Measurements from ENCODE around the gene LRRC15. TPM values are rescaled to one million over a fixed set of nuclear protein-coding genes. Genes with fewer than 3 reads are reported as not detected.

Gene LRRC15
- total RNA-seq, 4 donors from 2014 or later, result 0.13 to 0.66 (median 0.34) TPM; not detected in 1

- WGBS, result 66% methylated on average over 4 of the region's 9 CpGs
Measured at GRCh38 chr3:194346035-194346434, 23.5 kb downstream of the LRRC15 start.

GRCh38 chr3:194344012-194344411, 25.5 kb downstream of the LRRC15 start:
- DNase-seq (ENCODE audit: extremely low spot score), result peak; percentile 95
- H3K9me3 ChIP-seq, result no peaks in the 10 kb centered on the region
- 35% methylated on average over 9 of the region's 9 CpGs for WGBS

More at GRCh38 chr3:194346035-194346434, 23.5 kb downstream of the LRRC15 start:
- Histone ChIP-seq H3K27me3 (peaks cover 0 to 17% (median 0%) of the 10 kb centered on the region in 4 donors), H3K27ac (replicated peaks in 1 of 4) (no peak overlapping the region), H3K4me1 (no peaks in the 10 kb centered on the region), H3K9me3 (no peaks in the 10 kb centered on the region), H3K4me3 (no peak overlapping the region), H3K36me3 (no peaks in the 10 kb centered on the region)
- TF ChIP-seq CTCF (IDR thresholded peaks at IDR 0.05) (no peak), POLR2AphosphoS5 (IDR thresholded peaks at IDR 0.05) (no peak), POLR2A (IDR thresholded peaks at IDR 0.05; ENCODE audit: low read depth) (no peak), EP300 (IDR thresholded peaks at IDR 0.05) (no peak)
- no peak for DNase-seq (ENCODE audit: extremely low spot score)
- intact Hi-C loops (cut with DNase I), result loop anchor here (10.0 kb wide), 1 partner anchor 681 kb away; no protein-coding TSS in a partner anchor

GRCh38 chr3:194343561-194343893, 26.0 kb downstream of the LRRC15 start:
- no peak for DNase-seq (ENCODE audit: extremely low spot score)
- H3K27me3 ChIP-seq, result peaks cover 0 to 17% (median 0%) of the 10 kb centered on the region in 4 donors
- TF ChIP-seq POLR2AphosphoS5 (IDR thresholded peaks at IDR 0.05) (no peak), POLR2A (IDR thresholded peaks at IDR 0.05; ENCODE audit: low read depth) (no peak), EP300 (IDR thresholded peaks at IDR 0.05) (no peak), CTCF (IDR thresholded peaks at IDR 0.05) (no peak)
- 97% methylated on average over 2 of the region's 2 CpGs for WGBS
- no peak overlapping the region for H3K27ac ChIP-seq (replicated peaks in 1 of 4)
- H3K4me1 ChIP-seq, result no peaks in the 10 kb centered on the region
- intact Hi-C loops (cut with DNase I), result loop anchor here (10.0 kb wide), 1 partner anchor 679 kb away; no protein-coding TSS in a partner anchor
- H3K4me3 ChIP-seq, result no peak overlapping the region
- no peaks in the 10 kb centered on the region for H3K36me3 ChIP-seq
- H3K9me3 ChIP-seq, result no peaks in the 10 kb centered on the region

More at GRCh38 chr3:194344012-194344411, 25.5 kb downstream of the LRRC15 start:
- H3K4me1 ChIP-seq, result no peaks in the 10 kb centered on the region
- no peak overlapping the region for H3K27ac ChIP-seq (replicated peaks in 1 of 4)
- peaks cover 0 to 17% (median 0%) of the 10 kb centered on the region in 4 donors for H3K27me3 ChIP-seq
- H3K36me3 ChIP-seq, result no peaks in the 10 kb centered on the region
- intact Hi-C loops (cut with DNase I), result loop anchor here (10.0 kb wide), 1 partner anchor 679 kb away; no protein-coding TSS in a partner anchor
- H3K4me3 ChIP-seq, result no peak overlapping the region
- no peak for TF ChIP-seq POLR2A (IDR thresholded peaks at IDR 0.05; ENCODE audit: low read depth)
- no peak for TF ChIP-seq EP300 (IDR thresholded peaks at IDR 0.05)
- TF ChIP-seq CTCF (IDR thresholded peaks at IDR 0.05), result peak; percentile 85 to 96 (median 93)

GRCh38 chr3:194342861-194343560, 26.5 kb downstream of the LRRC15 start:
- no peaks in the 10 kb centered on the region for H3K36me3 ChIP-seq
- WGBS, result 87% methylated on average over 9 of the region's 9 CpGs
- peaks cover 0 to 17% (median 0%) of the 10 kb centered on the region in 4 donors for H3K27me3 ChIP-seq
- no peak overlapping the region for H3K27ac ChIP-seq (replicated peaks in 1 of 4)
- intact Hi-C loops (cut with DNase I), result loop anchor here (10.0 kb wide), 1 partner anchor 678 kb away; no protein-coding TSS in a partner anchor
- DNase-seq (ENCODE audit: extremely low spot score), result no peak
- no peak overlapping the region for H3K4me3 ChIP-seq
- no peaks in the 10 kb centered on the region for H3K4me1 ChIP-seq
- no peak for TF ChIP-seq CTCF (IDR thresholded peaks at IDR 0.05)
- TF ChIP-seq EP300 (IDR thresholded peaks at IDR 0.05), result no peak
- TF ChIP-seq POLR2A (IDR thresholded peaks at IDR 0.05; ENCODE audit: low read depth), result no peak
- TF ChIP-seq POLR2AphosphoS5 (IDR thresholded peaks at IDR 0.05), result no peak
- H3K9me3 ChIP-seq, result no peaks in the 10 kb centered on the region
